ENCODE results near the gene FAM110C.
"Not testable (repeated sequence)": the region's sequence is repeated elsewhere in the genome, so short reads cannot be mapped to it uniquely, and the experiment has no call there.

FAM110C gene, protein sequence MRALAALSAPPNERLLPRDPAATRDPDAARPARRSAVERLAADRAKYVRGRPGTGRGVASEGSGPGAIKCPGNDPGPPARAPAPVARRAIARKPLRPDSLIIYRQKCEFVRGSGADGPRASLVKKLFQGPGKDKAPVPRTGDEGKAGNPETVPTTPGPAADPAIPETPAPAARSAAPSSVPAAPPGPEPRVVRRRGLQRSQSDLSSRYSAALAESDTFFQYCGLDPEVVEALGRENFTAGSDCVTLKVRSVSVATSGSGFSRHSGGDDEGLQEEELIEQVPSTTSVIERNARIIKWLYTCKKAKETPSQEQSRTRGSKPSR

DNA sequence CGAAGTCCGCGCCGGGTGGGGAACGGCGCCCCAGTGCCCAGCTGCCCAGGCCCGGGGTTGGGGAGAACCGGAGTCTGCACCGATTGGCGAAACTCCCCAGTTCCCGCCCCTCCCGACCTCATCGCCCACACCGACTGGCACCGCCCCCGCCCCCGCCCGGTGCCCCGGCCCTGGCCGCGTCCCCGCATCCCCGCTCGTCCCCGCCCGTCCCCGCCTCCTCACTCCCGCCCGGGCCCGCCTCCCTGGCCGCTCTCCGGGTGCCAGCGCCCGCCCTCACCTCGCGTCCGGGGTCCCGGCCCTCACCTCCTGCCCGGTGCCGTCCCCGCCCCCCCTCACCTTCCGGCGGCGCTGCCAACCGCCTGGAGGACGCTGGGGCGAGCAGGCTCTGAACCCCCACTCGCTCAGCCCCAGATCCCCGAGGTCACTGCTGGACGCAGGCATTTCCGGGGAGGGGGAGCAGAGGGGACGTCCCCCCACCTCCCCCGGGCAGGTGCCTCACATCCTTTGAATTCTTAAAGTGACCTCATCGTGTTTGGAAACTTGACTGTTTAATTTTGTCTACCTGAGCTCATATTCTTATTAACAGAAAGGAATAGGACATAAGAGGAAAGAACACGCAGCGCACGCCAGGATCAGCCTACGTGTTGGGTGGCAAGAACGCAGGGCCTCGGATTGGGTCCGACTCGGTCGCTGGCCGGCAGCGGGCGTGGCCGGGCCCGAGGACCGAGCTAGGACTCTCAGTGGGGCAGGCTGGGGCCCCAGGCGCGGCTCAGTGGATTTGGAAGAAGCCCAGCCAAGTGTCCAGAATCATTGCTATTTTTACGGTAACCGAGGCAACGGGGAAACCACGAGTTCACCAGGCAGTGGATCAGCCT, at the start of gene FAM110C:
Gene FAM110C (minus strand): TSS at position 35 of the 875 bp plus-strand sequence. CDS start 120 bp downstream, outside the sequence.
- Mint-ChIP-seq H3K9me3 (no peaks in the 10 kb centered on the region), H3K36me3 (ENCODE audit: low read depth) (no peaks in the 10 kb centered on the region), H3K4me3 (peak within 1 kb of the TSS; percentile 23), H3K27ac (no peak within 1 kb of the TSS), H3K27me3 (peaks cover 69% of the 10 kb centered on the region), H3K4me1 (ENCODE audit: low read depth) (no peaks in the 10 kb centered on the region)
- intact Hi-C loops (cut with micrococcal nuclease) = no loop called here

DNA sequence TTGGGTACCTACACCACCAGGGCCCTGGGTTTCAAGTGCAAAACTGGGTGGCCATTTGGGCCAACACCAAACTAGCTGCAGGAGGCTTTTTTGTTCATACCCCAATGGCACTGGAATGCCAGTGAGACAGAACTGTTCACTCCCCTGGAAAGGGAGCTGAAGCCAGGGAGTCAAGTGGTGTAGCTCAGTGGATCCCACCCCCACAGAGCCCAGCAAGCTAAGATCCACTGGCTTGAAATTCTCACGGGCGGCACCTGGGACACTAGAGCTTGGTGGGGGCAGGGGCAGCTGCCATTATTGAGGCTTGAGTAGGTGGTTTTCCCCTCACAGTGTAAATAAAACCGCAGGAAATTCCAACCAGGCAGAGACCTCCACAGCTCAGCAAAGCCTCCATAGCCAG, 46.0 kb upstream of the FAM110C start:
- no peak overlapping the region for H3K27ac Mint-ChIP-seq
- H3K4me3 Mint-ChIP-seq = no peak overlapping the region
- intact Hi-C loops (cut with micrococcal nuclease) = no loop called here
- peaks cover 47% of the 10 kb centered on the region for H3K9me3 Mint-ChIP-seq
- H3K4me1 Mint-ChIP-seq (ENCODE audit: low read depth) = no peaks in the 10 kb centered on the region
- H3K27me3 Mint-ChIP-seq = no peaks in the 10 kb centered on the region
- no peaks in the 10 kb centered on the region for H3K36me3 Mint-ChIP-seq (ENCODE audit: low read depth)

DNA sequence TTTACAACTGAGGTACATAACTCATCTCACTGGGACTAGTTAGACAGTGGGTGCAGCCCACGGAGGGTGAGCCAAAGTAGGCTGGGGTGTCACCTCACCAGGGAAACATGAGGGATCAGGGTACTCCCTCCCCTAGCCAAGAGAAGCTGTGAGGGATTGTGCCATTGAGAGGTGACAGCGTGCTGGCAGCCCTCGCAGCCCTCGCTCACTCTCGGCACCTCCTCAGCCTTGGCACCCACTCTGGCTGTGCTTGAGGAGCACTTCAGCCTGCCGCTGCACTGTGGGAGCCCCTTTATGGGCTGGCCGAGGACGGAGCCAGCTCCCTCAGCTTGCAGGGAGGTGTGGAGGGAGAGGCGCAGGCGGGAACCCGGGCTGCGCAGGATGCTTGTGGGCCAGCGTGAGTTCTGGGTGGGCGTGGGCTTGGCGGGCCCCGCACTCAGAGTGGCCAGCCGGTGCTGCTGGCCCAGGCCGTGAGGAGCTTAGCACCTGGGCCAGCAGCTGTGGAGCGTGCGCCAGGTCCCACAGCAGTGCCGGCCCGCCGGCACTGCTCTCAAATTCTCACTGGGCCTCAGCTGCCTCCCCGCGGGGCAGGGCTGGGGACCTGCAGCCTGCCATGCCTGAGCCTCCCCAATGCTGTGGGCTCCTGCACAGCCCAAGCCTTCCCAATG, 44.5 kb upstream of the FAM110C start:
- peaks cover 31% of the 10 kb centered on the region for H3K9me3 Mint-ChIP-seq
- no peaks in the 10 kb centered on the region for H3K4me1 Mint-ChIP-seq (ENCODE audit: low read depth)
- intact Hi-C loops (cut with micrococcal nuclease) = no loop called here
- H3K36me3 Mint-ChIP-seq (ENCODE audit: low read depth) = no peaks in the 10 kb centered on the region
- H3K27ac Mint-ChIP-seq = no peak overlapping the region
- H3K4me3 Mint-ChIP-seq = no peak overlapping the region
- H3K27me3 Mint-ChIP-seq = no peaks in the 10 kb centered on the region

DNA sequence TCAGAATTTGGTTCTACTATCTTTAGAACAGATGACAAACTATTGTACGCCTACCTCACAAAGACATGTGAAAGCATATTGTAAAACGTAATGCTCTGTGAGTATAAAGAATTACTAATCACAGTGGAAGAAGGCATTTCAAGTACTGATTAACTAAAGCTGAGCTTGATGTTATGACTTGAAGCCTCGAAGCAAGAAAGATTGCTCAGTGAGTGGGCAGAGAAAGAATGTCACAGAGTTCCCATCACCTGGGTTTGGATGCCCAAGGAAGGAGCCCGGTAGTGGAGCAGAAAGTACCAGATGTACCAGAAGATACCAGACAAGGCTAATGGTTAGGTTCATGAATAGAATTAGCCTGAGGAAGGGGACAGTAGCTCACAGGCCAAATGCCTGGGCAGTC, 39.5 kb upstream of the FAM110C start:
- Mint-ChIP-seq H3K4me1 (ENCODE audit: low read depth) (no peaks in the 10 kb centered on the region), H3K36me3 (ENCODE audit: low read depth) (no peaks in the 10 kb centered on the region), H3K9me3 (peaks cover 6% of the 10 kb centered on the region), H3K27ac (no peak overlapping the region), H3K4me3 (no peak overlapping the region), H3K27me3 (no peaks in the 10 kb centered on the region)
- intact Hi-C loops (cut with micrococcal nuclease) = no loop called here

DNA sequence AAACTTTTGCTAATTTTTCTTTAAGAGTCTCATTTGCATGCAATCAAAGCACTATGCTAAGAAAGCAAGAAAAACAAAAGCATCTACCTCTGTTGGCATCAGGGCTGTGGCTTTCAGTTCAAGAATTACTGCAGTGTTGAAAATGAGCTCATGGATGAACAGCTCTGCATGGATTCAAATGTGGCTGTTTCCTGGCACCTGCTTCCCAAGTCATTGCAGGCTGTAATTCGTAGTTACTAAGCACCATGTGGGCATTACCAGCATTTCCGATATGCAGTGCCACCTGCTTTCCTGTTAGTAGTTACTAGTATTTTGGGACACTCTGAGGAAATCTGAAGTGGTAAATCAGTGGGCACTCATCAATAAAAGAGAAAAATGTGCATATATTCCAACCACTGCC, 37.8 kb upstream of the FAM110C start:
- intact Hi-C loops (cut with micrococcal nuclease) = no loop called here
- no peak overlapping the region for H3K4me3 Mint-ChIP-seq
- no peaks in the 10 kb centered on the region for H3K27me3 Mint-ChIP-seq

DNA sequence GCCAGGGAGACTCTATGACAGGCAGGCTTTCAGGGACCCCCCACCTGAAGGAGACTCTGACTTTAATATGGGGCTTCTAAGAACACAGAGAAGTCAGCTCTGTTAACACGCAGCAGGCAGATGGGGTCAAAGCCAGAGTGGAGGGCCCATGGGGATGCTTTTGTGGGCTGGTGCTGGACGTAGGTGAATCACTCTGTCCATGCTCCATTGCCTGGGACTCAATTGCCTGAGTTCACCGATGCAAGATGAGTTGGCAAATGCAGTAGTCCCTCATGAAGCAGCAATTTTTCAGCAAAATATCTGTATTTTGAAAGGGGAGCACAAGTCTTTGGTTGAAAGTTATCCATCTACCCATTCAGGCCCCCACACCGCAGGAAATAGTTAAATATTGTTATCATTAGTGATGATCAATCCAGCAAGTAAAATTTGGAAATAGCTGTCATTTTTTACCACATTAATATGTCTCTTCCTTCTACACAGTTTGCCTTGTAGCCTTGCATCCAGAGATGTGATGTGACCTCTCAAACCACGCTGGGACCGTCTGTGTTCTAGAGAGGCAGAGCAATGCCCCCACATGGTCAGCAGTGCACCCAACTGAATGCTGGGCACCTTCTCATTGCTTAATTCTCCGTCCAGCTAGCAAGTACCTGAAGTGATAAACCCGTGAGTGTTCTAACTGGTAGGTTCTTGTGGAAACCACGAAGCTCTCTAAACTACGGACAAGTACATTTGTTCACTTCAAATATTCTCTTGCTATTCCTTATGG, 34.8 kb upstream of the FAM110C start:
- Mint-ChIP-seq H3K27me3 (no peaks in the 10 kb centered on the region), H3K9me3 (no peaks in the 10 kb centered on the region), H3K27ac (no peak overlapping the region), H3K36me3 (ENCODE audit: low read depth) (no peaks in the 10 kb centered on the region), H3K4me1 (ENCODE audit: low read depth) (no peaks in the 10 kb centered on the region), H3K4me3 (no peak overlapping the region)
- intact Hi-C loops (cut with micrococcal nuclease) = no loop called here

More for the DNA sequence above, 37.8 kb upstream of the FAM110C start:
- Mint-ChIP-seq H3K27ac (no peak overlapping the region), H3K4me1 (ENCODE audit: low read depth) (no peaks in the 10 kb centered on the region), H3K9me3 (no peaks in the 10 kb centered on the region), H3K36me3 (ENCODE audit: low read depth) (no peaks in the 10 kb centered on the region)

DNA sequence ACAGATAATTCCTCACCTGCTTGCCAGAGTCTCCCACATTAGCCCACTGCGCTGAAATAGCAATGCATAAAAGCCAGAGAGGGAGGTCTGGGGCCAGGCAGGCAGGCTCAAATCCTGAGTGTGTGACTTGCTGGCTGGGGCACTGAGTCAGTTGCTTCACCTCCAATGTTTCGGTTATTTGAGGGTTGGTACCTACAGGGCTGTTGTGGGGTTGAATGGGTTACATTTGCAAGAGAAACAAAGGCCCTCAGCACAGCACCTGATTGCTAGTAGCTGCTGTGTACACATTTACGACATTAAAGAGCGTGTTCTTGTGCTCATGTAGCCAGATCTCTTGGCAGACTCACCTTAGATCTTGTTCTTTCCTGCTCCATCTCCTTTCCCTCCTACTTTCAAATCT, 34.1 kb upstream of the FAM110C start:
- intact Hi-C loops (cut with micrococcal nuclease) = no loop called here
- Mint-ChIP-seq H3K9me3 (no peaks in the 10 kb centered on the region), H3K36me3 (ENCODE audit: low read depth) (no peaks in the 10 kb centered on the region), H3K27ac (no peak overlapping the region), H3K4me1 (ENCODE audit: low read depth) (no peaks in the 10 kb centered on the region), H3K27me3 (no peaks in the 10 kb centered on the region), H3K4me3 (no peak overlapping the region)

DNA sequence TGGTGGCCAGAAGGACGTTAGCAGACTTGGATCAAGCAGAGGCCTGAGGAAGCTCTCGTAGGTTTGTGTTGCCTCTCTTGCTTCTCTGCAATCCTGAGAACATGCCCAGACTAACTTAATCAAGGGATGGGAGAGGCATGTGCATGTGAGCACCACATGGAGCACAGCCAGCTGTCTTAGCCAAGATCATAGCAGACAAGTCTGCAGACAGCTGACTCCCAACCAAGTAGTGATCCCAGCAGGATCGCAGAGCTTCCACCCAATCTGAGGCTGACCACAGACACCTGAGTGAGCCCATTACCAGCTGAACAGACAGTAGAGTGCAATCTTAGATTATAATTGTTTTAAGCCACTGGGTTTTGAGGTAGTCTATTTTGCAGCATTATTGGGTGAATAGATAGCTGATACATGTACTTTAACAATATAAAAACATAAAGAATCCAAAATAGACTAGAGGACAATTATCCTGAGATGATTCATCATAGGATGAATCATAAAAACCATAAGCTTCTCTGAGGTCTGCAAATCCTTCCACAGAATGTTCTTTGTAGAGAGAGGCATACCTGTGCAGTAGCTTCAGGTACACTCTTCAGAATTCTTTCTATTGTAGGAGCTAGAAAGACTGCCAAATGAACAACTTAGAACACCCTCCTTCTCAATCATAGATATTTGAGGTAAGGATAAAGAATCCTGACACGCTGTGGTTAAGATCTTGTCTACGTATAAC, 25.2 kb upstream of the FAM110C start:
- Mint-ChIP-seq H3K36me3 (ENCODE audit: low read depth) (no peaks in the 10 kb centered on the region), H3K4me3 (no peak overlapping the region), H3K4me1 (ENCODE audit: low read depth) (no peaks in the 10 kb centered on the region), H3K27me3 (no peaks in the 10 kb centered on the region), H3K9me3 (peaks cover 24% of the 10 kb centered on the region), H3K27ac (no peak overlapping the region)
- intact Hi-C loops (cut with micrococcal nuclease) = no loop called here

DNA sequence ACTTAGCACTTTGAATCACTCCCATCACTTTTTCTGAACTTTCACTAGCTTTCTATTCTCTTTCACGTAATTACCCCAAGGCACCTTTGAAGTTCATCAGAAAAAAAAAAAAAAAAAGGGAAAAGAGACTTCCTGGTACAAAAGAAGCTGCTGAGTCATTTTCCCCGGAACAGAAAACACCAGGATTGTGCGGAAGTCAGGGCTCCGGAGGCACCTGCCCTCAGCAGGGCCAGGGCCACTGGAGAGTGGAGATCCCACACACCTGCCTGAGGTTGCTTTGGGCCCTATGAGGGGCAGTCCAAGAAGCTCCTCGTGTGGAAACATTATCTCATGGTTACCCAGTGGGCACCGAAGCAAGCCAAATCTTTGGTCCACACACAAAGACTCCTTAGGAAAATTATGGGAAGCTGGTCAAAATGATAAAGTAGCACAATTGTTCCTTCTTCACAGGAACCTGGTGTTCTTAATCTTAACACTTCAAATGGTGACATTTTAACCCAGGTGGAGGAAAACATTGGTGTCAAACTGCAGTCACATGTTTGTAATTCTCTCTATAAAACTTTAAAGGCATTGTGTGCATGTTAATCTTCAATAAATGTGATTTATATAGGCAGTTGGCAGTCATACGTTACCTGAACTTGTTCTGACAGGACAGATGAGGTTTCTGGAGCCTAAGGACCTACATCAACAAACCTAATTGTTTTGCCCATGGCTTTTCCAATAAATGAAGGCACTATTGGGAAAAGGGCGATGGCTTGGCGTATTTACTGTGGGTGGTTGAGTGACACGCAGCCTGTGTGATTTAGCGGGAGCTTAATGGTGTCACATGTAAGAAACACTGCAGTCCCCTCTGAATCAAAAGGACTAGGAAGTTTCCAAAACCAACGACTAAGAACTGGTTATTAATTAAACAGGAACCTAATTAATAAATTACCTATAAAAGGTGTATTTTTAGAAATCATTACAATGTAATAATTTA, 23.4 kb upstream of the FAM110C start:
- no peaks in the 10 kb centered on the region for H3K4me1 Mint-ChIP-seq (ENCODE audit: low read depth)
- no peaks in the 10 kb centered on the region for H3K27me3 Mint-ChIP-seq
- intact Hi-C loops (cut with micrococcal nuclease) = no loop called here
- H3K4me3 Mint-ChIP-seq = no peak overlapping the region
- no peak overlapping the region for H3K27ac Mint-ChIP-seq
- peaks cover 19% of the 10 kb centered on the region for H3K9me3 Mint-ChIP-seq
- H3K36me3 Mint-ChIP-seq (ENCODE audit: low read depth) = no peaks in the 10 kb centered on the region

DNA sequence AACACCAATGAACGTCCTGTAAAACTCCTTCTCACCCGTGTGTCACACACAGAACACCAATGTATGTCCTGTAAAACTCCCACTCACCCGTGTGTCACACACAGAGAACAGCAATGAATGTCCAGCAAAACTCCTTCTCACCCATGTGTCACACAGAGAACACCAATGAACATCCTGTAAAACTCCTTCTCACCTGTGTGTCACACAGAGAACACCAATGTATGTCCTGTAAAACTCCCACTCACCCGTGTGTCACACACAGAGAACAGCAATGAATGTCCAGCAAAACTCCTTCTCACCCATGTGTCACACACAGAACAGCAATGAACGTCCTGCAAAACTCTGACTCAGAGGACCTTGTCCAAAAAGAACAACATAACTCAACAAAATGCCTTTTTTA, 22.3 kb upstream of the FAM110C start:
- H3K27ac Mint-ChIP-seq; H3K4me3 Mint-ChIP-seq; H3K36me3 Mint-ChIP-seq (ENCODE audit: low read depth); H3K4me1 Mint-ChIP-seq (ENCODE audit: low read depth); H3K27me3 Mint-ChIP-seq; intact Hi-C loops (cut with micrococcal nuclease): not testable (repeated sequence)
- peaks cover 14% of the 10 kb centered on the region for H3K9me3 Mint-ChIP-seq

DNA sequence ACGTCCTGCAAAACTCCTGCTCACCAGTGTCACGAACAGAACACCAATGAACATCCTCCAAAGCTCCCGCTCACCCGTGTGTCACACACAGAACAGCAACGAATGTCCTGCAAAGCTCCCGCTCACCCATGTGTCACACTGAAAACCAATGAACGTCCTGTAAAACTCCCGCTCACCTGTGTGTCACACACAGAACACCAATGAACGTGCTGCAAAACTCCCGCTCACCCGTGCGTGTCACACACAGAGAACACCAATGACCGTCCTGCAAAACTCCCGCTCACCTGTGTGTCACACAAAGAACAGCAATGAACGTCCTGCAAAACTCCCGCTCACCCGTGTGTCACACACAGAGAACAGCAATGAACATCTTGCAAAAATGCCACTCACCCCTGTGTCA, 20.5 kb upstream of the FAM110C start:
- Mint-ChIP-seq H3K27me3 (no peaks in the 10 kb centered on the region), H3K4me1 (ENCODE audit: low read depth) (no peaks in the 10 kb centered on the region), H3K9me3 (no peaks in the 10 kb centered on the region), H3K27ac (no peak overlapping the region), H3K4me3 (no peak overlapping the region), H3K36me3 (ENCODE audit: low read depth) (no peaks in the 10 kb centered on the region)
- intact Hi-C loops (cut with micrococcal nuclease) = no loop called here

DNA sequence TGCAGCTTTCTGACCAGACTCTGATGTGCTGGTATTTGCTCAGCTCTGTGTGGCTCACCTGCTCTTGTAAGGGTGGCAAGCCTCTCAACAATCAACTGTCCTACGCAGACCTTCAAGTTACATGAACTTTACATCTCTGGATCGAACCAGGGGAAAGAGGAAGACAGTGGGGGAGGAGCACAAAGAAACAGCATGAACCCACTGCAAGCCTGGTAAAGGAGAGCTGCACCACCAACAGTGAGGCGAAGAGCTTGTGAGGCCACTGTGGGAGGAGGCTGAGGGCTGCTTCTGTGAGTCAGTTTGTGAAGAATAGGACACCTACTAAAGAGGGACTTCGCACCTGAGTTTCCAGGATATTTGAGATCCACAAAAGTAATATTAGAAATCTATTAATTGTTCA, 18.8 kb upstream of the FAM110C start:
- Mint-ChIP-seq H3K9me3 (no peaks in the 10 kb centered on the region), H3K27me3 (no peaks in the 10 kb centered on the region)

More for the DNA sequence above, 18.8 kb upstream of the FAM110C start:
- H3K4me3 Mint-ChIP-seq = no peak overlapping the region
- no peaks in the 10 kb centered on the region for H3K36me3 Mint-ChIP-seq (ENCODE audit: low read depth)
- intact Hi-C loops (cut with micrococcal nuclease) = no loop called here
- no peaks in the 10 kb centered on the region for H3K4me1 Mint-ChIP-seq (ENCODE audit: low read depth)
- no peak overlapping the region for H3K27ac Mint-ChIP-seq
